ENCODE results near the gene RAP2B.
"Not testable (repeated sequence)": the region's sequence is repeated elsewhere in the genome, so short reads cannot be mapped to it uniquely, and the experiment has no call there.

RAP2B gene

GRCh38 chr3:153161714-153162512 is at the start of gene RAP2B:
TSS of gene RAP2B (plus strand) at chr3:153162226. CDS start at chr3:153162694, 468 bp downstream.
- DNase-seq (ENCODE audit: low spot score) = peak; percentile 90

DNA sequence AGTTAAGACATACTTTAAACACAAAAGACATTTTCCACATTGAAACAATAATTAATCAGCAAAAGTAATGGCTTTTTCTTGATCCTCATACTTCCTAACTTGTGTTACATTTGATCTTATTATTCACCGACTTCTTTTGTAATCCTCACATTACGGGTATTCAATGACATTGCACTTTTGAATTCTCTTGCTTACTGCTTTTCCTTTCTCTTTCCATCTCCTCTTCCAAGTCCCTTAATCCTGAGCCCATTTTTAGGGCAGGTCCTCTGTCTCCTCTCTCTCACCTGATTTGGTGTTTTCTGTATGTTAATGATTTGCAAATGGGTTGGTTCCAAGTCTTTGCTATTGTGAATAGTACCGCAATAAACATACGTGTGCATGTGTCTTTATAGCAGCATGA is 48.5 kb upstream of the RAP2B start:
- no peak for DNase-seq (ENCODE audit: low spot score)

DNA sequence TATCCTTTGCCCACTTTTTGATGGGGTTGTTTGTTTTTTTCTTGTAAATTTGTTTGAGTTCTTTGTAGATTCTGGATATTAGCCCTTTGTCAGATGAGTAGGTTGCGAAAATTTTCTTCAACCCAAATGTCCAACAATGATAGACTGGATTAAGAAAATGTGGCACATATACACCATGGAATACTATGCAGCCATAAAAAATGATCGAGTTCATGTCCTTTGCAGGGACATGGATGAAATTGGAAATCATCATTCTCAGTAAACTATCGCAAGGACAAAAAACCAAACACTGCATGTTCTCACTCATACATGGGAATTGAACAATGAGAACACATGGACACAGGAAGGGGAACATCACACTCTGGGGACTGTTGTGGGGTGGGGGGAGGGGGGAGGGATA is 47.8 kb upstream of the RAP2B start:
- DNase-seq (ENCODE audit: low spot score) = not testable (repeated sequence)

- DNase-seq (ENCODE audit: low spot score) = no peak
Measured at GRCh38 chr3:153115326-153115725, 46.7 kb upstream of the RAP2B start.

DNA sequence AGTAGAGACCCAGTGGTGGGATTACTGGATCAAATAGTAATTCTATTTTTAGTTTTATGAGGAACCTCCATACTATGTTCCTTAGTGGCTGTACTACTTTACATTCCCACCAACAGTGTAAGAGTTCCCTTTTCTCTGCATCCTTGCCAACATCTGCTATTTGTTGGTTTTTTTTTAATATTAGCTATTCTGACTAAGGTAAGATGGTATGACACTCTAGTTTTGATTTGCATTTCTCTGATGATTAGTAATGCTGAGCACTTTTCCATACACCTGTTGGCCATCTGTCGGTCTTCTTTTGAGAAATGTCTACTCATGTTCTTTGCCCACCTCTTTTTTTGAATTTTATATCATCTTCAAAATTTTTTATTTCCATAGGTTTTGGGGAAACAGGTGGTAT is 34.2 kb upstream of the RAP2B start:
- no peak for DNase-seq (ENCODE audit: low spot score)

- no peak for DNase-seq (ENCODE audit: low spot score)
Measured at GRCh38 chr3:153129426-153129825, 32.6 kb upstream of the RAP2B start.

DNA sequence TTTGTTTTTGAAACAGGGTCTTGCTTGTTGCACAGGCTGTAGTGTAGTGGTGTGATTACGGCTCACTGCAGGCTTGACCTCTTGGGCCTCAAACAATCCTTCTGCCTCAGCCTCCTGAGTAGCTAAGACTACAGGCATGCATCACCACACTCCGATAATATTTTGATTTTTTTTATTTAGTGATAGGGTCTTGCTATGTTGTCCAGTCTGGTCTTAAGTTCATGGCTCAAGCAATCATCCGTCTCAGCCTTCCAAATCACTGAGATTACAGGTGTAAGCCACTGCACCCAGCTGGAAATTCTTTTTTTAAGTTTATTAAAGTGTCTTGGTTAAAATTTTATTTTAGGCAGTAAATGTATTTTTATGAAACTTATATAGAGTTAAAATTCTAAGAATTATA is 32.2 kb upstream of the RAP2B start:
- no peak for DNase-seq (ENCODE audit: low spot score)

GRCh38 chr3:153130312-153130977 is 31.6 kb upstream of the RAP2B start:
- no peak for DNase-seq (ENCODE audit: low spot score)

DNA sequence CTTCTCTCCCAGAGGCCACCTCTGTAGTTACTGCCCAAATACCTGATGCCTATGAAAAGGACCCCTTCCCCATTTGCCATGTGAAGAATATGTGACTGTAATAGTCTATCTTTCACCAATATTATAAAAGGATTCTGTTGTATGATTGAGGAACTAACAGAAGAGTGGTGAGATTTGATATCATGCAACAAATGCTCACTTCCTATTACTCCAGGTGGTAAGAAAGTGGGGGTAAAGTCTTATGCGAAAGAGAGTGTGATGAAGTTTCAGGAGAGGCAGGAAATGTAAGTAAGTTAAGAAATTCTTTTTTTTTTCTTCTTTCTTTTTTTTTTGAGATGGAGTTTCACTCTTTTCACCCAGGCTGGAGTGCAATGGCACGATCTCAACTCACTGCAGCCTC is 24.4 kb upstream of the RAP2B start:
- DNase-seq (ENCODE audit: low spot score) = no peak

DNA sequence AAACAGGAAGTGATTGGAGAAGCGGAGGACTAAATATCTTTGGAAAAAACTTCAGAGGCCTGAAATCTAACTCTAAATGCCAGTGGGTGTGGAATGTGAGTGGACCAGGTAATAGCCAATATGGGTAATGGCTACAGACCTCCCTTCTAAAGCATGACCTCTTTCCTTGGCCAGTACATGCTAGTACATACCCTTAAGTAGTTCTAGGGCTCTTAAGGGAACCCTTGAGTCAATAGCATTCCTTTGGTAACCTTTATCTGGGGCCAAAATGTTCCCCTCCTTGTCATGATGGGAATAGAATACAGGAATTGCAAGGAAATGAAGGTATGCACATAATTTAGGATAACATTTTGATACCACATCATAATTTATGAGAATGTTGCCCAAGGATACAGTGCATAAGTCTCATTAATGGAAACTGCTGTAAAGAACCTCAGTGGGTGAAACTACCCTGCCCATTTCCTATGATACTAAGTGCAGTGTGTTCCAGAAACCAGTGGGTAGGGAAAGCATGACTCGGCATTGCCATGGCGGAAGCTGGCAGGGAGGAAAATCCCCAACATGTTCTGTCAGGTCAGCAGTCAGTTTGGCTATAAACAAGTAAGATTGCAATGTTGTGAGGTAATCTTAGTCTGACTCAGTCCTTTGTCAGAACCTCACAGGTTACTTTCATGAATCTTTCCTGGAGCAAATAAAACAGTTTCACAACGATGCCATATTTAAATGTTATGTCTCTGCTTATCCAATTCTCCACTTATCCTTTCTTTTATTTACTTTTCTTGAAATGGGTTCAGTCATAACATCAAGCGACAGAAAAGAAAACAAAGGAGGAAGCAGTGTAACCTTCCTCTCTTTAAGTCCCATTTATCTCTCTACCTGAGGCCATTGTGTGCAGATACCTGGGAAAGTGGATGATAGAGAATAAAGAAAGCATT is 23.5 kb upstream of the RAP2B start:
- no peak for DNase-seq (ENCODE audit: low spot score)

DNA sequence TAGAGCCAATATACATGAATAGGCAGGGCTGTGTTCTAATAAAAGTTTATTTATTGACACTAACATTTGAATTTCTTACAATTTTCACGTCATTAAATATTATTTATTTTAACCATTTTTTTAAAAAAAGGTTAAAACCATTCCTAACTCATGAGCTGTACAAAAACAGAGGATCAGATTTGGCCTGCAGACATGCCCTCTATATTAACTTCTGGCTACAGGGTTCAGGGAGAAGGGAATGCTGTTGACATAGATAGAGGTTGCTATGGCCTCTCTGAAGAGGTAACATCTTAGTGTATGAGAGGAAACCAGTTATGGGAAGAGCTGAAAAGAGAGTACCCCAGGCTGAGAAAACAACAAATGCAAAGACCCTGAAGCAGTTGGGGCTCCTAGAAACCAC is 19.1 kb upstream of the RAP2B start:
- DNase-seq (ENCODE audit: low spot score) = no peak

- DNase-seq (ENCODE audit: low spot score) = no peak
Measured at GRCh38 chr3:153144071-153144470, 18.0 kb upstream of the RAP2B start.

GRCh38 chr3:153144779-153145178 is 17.2 kb upstream of the RAP2B start:
- DNase-seq (ENCODE audit: low spot score) = no peak

- DNase-seq (ENCODE audit: low spot score) = no peak
Measured at GRCh38 chr3:153145454-153145853, 16.6 kb upstream of the RAP2B start.

- DNase-seq (ENCODE audit: low spot score) = no peak
Measured at GRCh38 chr3:153146191-153147053, 15.6 kb upstream of the RAP2B start.

- no peak for DNase-seq (ENCODE audit: low spot score)
Measured at GRCh38 chr3:153150991-153151390, 11.0 kb upstream of the RAP2B start.

DNA sequence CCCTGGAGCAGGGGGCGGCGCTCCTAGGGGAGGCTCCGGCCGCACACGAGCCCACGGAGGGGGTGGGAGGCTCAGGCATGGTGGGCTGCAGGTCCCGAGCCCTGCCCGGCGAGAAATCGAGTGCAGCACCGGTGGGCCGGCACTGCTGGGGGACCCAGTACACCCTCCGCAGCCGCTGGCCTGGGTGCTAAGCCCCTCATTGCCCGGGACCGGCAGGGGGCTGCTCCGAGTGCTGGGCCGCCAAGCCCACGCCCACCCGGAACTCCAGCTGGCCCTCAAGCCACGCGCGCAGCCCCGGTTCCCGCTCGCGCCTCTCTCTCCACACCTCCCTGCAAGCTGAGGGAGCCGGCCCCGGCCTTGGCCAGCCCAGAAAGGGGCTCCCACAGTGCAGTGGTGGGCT is 6.2 kb upstream of the RAP2B start:
- not testable (repeated sequence) for DNase-seq (ENCODE audit: low spot score)

- DNase-seq (ENCODE audit: low spot score) = no peak
Measured at GRCh38 chr3:153158189-153158588, 3.8 kb upstream of the RAP2B start.

GRCh38 chr3:153158961-153159735 is 2.9 kb upstream of the RAP2B start:
- DNase-seq (ENCODE audit: low spot score) = no peak

- DNase-seq (ENCODE audit: low spot score) = no peak
Measured at GRCh38 chr3:153159771-153160397, 2.1 kb upstream of the RAP2B start.

All from pons (tissue), 1 donor.